Hematopoietic multipotent progenitor cell (in vitro differentiated cells): ENCODE data around the gene TTC39A. TPM values are rescaled to one million over a fixed set of nuclear protein-coding genes. Genes with fewer than 3 reads are reported as not detected.

Source experiments
- total RNA-seq: library from RNA; depleted of rRNA; stranded (reverse); fragments of >200 nt; gene quantifications from one replicate; pipeline ENCODE4 v1.2.3, GENCODE V29; 2012

TTC39A gene
- total RNA-seq, 1 donor: 0.54 TPM

Other genes with a start within 250 kb of the TTC39A start
- not detected for gene C1orf185, start 228.3 kb downstream of the TTC39A start, total RNA-seq
- gene RNF11, start 94.3 kb downstream of the TTC39A start, total RNA-seq: 37.7 TPM
- gene EPS15, start 188.7 kb upstream of the TTC39A start, total RNA-seq: 43.1 TPM